GM12878 (cell line): Measurements from ENCODE around the gene MEX3D. TPM values are rescaled to one million over a fixed set of nuclear protein-coding genes. Genes with fewer than 3 reads are reported as not detected.

Source experiments
- BHLHE40 ChIP-seq, 2 experiments: fragments of 450-650 bp in 1 of 2; IDR thresholded peaks; 2 replicates each; pipeline ENCODE4 v1.6.1; 2011 to 2017; ENCODE audit warnings: low read depth in 2 of 2, borderline replicate concordance in 1 of 2, improper control_type of control experiment in 1 of 2, low read length in 1 of 2, mild to moderate bottlenecking in 1 of 2
- CEBPZ ChIP-seq: fragments of 150-350 bp; IDR thresholded peaks from 2 replicates; pipeline ENCODE4 v1.6.1; 2016; ENCODE audit warnings: low read depth, low read length
- CHD2 ChIP-seq: IDR thresholded peaks from 2 replicates; pipeline ENCODE4 v1.6.1; 2011; ENCODE audit warnings: low read depth, low read length, improper control_type of control experiment, borderline replicate concordance
- JUND ChIP-seq: IDR thresholded peaks from 2 replicates; pipeline ENCODE4 v1.6.1; 2012; ENCODE audit warnings: low read depth, mild to moderate bottlenecking, low read length, improper control_type of control experiment, moderate library complexity
- NFXL1 ChIP-seq: fragments of 450-650 bp; IDR thresholded peaks from 2 replicates; pipeline ENCODE4 v1.6.1; 2017; ENCODE audit warnings: antibody characterized with exemption, mild to moderate bottlenecking, borderline replicate concordance
- NFYA ChIP-seq: IDR thresholded peaks from 2 replicates; pipeline ENCODE4 v1.6.1; 2011; ENCODE audit warnings: low read depth, mild to moderate bottlenecking, low read length, improper control_type of control experiment, borderline replicate concordance
- POU2F2 ChIP-seq: IDR thresholded peaks from 3 replicates; pipeline ENCODE4 v1.6.1; 2011; ENCODE audit warnings: low read depth, mild to moderate bottlenecking, low read length, borderline replicate concordance
- RELB ChIP-seq: fragments of 450-650 bp; IDR thresholded peaks from 2 replicates; pipeline ENCODE4 v1.6.1; 2017; ENCODE audit warnings: low read depth, mild to moderate bottlenecking, moderate library complexity
- SMC3 ChIP-seq: IDR thresholded peaks from 2 replicates; pipeline ENCODE4 v1.6.1; 2011; ENCODE audit warnings: low read length, improper control_type of control experiment, borderline replicate concordance
- STAT3 ChIP-seq: IDR thresholded peaks from 2 replicates; pipeline ENCODE4 v1.6.1; 2011; ENCODE audit warnings: low read depth, low read length, improper control_type of control experiment
- TAF1 ChIP-seq: IDR thresholded peaks from 2 replicates; pipeline ENCODE4 v1.6.1; 2011; ENCODE audit warnings: mild to moderate bottlenecking, low read depth, low read length, borderline replicate concordance
- WRNIP1 ChIP-seq: IDR thresholded peaks from 2 replicates; pipeline ENCODE4 v1.6.1; 2011; ENCODE audit warnings: low read depth, low read length, improper control_type of control experiment, borderline replicate concordance
- ZBED1 ChIP-seq: IDR thresholded peaks from 2 replicates; pipeline ENCODE4 v1.6.1; 2016; ENCODE audit warnings: borderline replicate concordance
- polyA plus RNA-seq, 11 experiments: library from polyadenylated mRNA; depleted of rRNA in 4 of 11; unstranded in 6 of 11; stranded (reverse) in 5 of 11; fragments of >200 nt; fragmentation: Nextera tagmentation in 4 of 11; fragmentation: Illumina TruSeq in 1 of 11; extraction: Ambion mirVana in 4 of 11; extraction: Trizol in 1 of 11; gene quantifications; 1 replicate in 1 of 11; 2 replicates in 10 of 11; pipeline versions ENCODE4 v1.2.1 to v1.2.3, GENCODE V29; 2011 to 2016; ENCODE audit warnings: inconsistent platforms in 2 of 11, missing spikeins in 2 of 11, low read depth in 1 of 11
- total RNA-seq, 4 experiments: library from RNA; depleted of rRNA in 3 of 4; stranded (reverse); fragments of >200 nt in 3 of 4; fragmentation: Illumina TruSeq in 1 of 4; extraction: Trizol in 1 of 4; gene quantifications; 2 replicates each; pipeline versions ENCODE4 v1.2.1 to v1.2.3, GENCODE V29; 2013 to 2021
- TF ChIP-seq, protein P1 (sequence below): fragments of 450-650 bp; IDR thresholded peaks from 2 replicates; pipeline ENCODE4 v1.6.1; 2017; ENCODE audit warnings: mild to moderate bottlenecking, low read depth, inconsistent platforms; ENCODE audit not compliant: poor library complexity, severe bottlenecking
- TF ChIP-seq, protein P2 (sequence below): fragments of 450-650 bp; formaldehyde crosslinking; IDR thresholded peaks from 2 replicates; pipeline ENCODE4 v1.4.0; 2020; ENCODE audit warnings: mild to moderate bottlenecking, moderate library complexity

Gene MEX3D
- total and polyA plus RNA-seq, 10 of the 15 experiments (the other 5 are each of a cell fraction or from before 2014, with no cell fraction given): 0.18 to 6.8 (median 0.81) TPM

- TF ChIP-seq, protein P1, sequence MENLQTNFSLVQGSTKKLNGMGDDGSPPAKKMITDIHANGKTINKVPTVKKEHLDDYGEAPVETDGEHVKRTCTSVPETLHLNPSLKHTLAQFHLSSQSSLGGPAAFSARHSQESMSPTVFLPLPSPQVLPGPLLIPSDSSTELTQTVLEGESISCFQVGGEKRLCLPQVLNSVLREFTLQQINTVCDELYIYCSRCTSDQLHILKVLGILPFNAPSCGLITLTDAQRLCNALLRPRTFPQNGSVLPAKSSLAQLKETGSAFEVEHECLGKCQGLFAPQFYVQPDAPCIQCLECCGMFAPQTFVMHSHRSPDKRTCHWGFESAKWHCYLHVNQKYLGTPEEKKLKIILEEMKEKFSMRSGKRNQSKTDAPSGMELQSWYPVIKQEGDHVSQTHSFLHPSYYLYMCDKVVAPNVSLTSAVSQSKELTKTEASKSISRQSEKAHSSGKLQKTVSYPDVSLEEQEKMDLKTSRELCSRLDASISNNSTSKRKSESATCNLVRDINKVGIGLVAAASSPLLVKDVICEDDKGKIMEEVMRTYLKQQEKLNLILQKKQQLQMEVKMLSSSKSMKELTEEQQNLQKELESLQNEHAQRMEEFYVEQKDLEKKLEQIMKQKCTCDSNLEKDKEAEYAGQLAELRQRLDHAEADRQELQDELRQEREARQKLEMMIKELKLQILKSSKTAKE: no peak
- peak; percentile 94 for TF ChIP-seq WRNIP1
- no peak for TF ChIP-seq NFYA
- TF ChIP-seq, protein P2, sequence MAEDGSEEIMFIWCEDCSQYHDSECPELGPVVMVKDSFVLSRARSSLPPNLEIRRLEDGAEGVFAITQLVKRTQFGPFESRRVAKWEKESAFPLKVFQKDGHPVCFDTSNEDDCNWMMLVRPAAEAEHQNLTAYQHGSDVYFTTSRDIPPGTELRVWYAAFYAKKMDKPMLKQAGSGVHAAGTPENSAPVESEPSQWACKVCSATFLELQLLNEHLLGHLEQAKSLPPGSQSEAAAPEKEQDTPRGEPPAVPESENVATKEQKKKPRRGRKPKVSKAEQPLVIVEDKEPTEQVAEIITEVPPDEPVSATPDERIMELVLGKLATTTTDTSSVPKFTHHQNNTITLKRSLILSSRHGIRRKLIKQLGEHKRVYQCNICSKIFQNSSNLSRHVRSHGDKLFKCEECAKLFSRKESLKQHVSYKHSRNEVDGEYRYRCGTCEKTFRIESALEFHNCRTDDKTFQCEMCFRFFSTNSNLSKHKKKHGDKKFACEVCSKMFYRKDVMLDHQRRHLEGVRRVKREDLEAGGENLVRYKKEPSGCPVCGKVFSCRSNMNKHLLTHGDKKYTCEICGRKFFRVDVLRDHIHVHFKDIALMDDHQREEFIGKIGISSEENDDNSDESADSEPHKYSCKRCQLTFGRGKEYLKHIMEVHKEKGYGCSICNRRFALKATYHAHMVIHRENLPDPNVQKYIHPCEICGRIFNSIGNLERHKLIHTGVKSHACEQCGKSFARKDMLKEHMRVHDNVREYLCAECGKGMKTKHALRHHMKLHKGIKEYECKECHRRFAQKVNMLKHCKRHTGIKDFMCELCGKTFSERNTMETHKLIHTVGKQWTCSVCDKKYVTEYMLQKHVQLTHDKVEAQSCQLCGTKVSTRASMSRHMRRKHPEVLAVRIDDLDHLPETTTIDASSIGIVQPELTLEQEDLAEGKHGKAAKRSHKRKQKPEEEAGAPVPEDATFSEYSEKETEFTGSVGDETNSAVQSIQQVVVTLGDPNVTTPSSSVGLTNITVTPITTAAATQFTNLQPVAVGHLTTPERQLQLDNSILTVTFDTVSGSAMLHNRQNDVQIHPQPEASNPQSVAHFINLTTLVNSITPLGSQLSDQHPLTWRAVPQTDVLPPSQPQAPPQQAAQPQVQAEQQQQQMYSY (CRISPR knock-in tag): no peak
- peak; percentile 63; the same call in 1 of the 2 replicates for TF ChIP-seq RELB
- no peak for TF ChIP-seq STAT3
- no peak for TF ChIP-seq TAF1
- TF ChIP-seq CEBPZ: no peak
- no peak for TF ChIP-seq NFXL1
- no peak for TF ChIP-seq ZBED1
- TF ChIP-seq POU2F2: no peak
- TF ChIP-seq JUND: no peak
- TF ChIP-seq CHD2: no peak
- TF ChIP-seq SMC3: peak; percentile 63
- peak in 1 of 2 experiments; percentile 30; a peak in 1 of 4 replicates for TF ChIP-seq BHLHE40 (IDR thresholded peaks at IDR 0.05; ENCODE audit: borderline replicate concordance in 1 of 2, low read depth in 2 of 2, low read length in 1 of 2)
Measured at GRCh38 chr19:1605236-1606137, 37.4 kb upstream of the MEX3D start, which contains the start of gene UQCR11 (continued).
